ENCODE measurements around the gene AKR1C8.
"Not testable (repeated sequence)": the region's sequence is repeated elsewhere in the genome, so short reads cannot be mapped to it uniquely, and the experiment has no call there.

The AKR1C8 gene

GRCh38 chr10:5184987-5185775, at the start of gene AKR1C8:
Gene AKR1C8, minus strand, starts transcription at chr10:5185150. Its CDS starts 46 bp downstream, at chr10:5185104.
- Mint-ChIP-seq H3K36me3 (no peaks in the 10 kb centered on the region), H3K4me1 (no peaks in the 10 kb centered on the region), H3K4me3 (no peak within 1 kb of the TSS), H3K9me3 (no peaks in the 10 kb centered on the region), H3K27ac (no peak within 1 kb of the TSS), H3K27me3 (no peaks in the 10 kb centered on the region)
- no peak for DNase-seq
- CTCF ChIA-PET = no interaction called here

- Mint-ChIP-seq H3K27me3 (no peaks in the 10 kb centered on the region), H3K4me3 (no peak overlapping the region), H3K9me3 (peaks cover 34% of the 10 kb centered on the region), H3K27ac (no peak overlapping the region), H3K36me3 (peaks cover 23% of the 10 kb centered on the region), H3K4me1 (no peaks in the 10 kb centered on the region)
- no peak for DNase-seq
- CTCF ChIA-PET = no interaction called here
Observed at GRCh38 chr10:5234106-5234860, 49.3 kb upstream of the AKR1C8 start.

GRCh38 chr10:5233324-5233723, 48.4 kb upstream of the AKR1C8 start:
- Mint-ChIP-seq H3K27ac (no peak overlapping the region), H3K36me3 (peaks cover 23% of the 10 kb centered on the region), H3K27me3 (no peaks in the 10 kb centered on the region), H3K4me1 (no peaks in the 10 kb centered on the region), H3K4me3 (no peak overlapping the region), H3K9me3 (peaks cover 28% of the 10 kb centered on the region)
- CTCF ChIA-PET = no interaction called here
- DNase-seq = no peak

GRCh38 chr10:5229019-5229418, 44.1 kb upstream of the AKR1C8 start:
- CTCF ChIA-PET = no interaction called here
- Mint-ChIP-seq H3K27me3 (no peaks in the 10 kb centered on the region), H3K27ac (no peak overlapping the region), H3K9me3 (peaks cover 2% of the 10 kb centered on the region), H3K4me3 (no peak overlapping the region), H3K36me3 (peaks cover 2% of the 10 kb centered on the region), H3K4me1 (no peaks in the 10 kb centered on the region)
- DNase-seq = no peak

- H3K27me3 Mint-ChIP-seq, H3K9me3 Mint-ChIP-seq, CTCF ChIA-PET, H3K4me3 Mint-ChIP-seq, H3K36me3 Mint-ChIP-seq, H3K4me1 Mint-ChIP-seq, H3K27ac Mint-ChIP-seq, DNase-seq: not testable (repeated sequence)
Observed at GRCh38 chr10:5222942-5223341, 38.0 kb upstream of the AKR1C8 start.

- CTCF ChIA-PET = interaction anchor here (1.1 kb wide), 2 partner anchors 10 to 25 kb away, joined by 3 read pairs; no protein-coding TSS in a partner anchor
- Mint-ChIP-seq H3K4me3 (no peak overlapping the region), H3K27ac (no peak overlapping the region), H3K27me3 (no peaks in the 10 kb centered on the region), H3K36me3 (peaks cover 3% of the 10 kb centered on the region), H3K9me3 (peaks cover 6% of the 10 kb centered on the region), H3K4me1 (peaks cover 3% of the 10 kb centered on the region)
- no peak for DNase-seq
Observed at GRCh38 chr10:5219262-5219661, 34.3 kb upstream of the AKR1C8 start.

- DNase-seq = no peak
- H3K4me3 Mint-ChIP-seq = no peak overlapping the region
- peaks cover 2% of the 10 kb centered on the region for H3K9me3 Mint-ChIP-seq
- no peaks in the 10 kb centered on the region for H3K27me3 Mint-ChIP-seq
- no peaks in the 10 kb centered on the region for H3K4me1 Mint-ChIP-seq
- H3K27ac Mint-ChIP-seq = no peak overlapping the region
- CTCF ChIA-PET = no interaction called here
- no peaks in the 10 kb centered on the region for H3K36me3 Mint-ChIP-seq
Observed at GRCh38 chr10:5216801-5217200, 31.9 kb upstream of the AKR1C8 start.

- H3K27me3 Mint-ChIP-seq = no peaks in the 10 kb centered on the region
- peaks cover 7% of the 10 kb centered on the region for H3K4me1 Mint-ChIP-seq
- H3K4me3 Mint-ChIP-seq = no peak overlapping the region
- DNase-seq = no peak
- H3K27ac Mint-ChIP-seq = no peak overlapping the region
- CTCF ChIA-PET = no interaction called here
- H3K36me3 Mint-ChIP-seq = no peaks in the 10 kb centered on the region
- H3K9me3 Mint-ChIP-seq = peaks cover 6% of the 10 kb centered on the region
Observed at GRCh38 chr10:5211696-5212536, 27.0 kb upstream of the AKR1C8 start.

- CTCF ChIA-PET = interaction anchor here (0.6 to 1.4 kb wide), 5 partner anchors 10 to 361 kb away, joined by 3 to 6 read pairs (median 5); no protein-coding TSS in a partner anchor
Observed at GRCh38 chr10:5210261-5210660, 25.3 kb upstream of the AKR1C8 start.

GRCh38 chr10:5209776-5210175, 24.8 kb upstream of the AKR1C8 start:
- peaks cover 14% of the 10 kb centered on the region for H3K4me1 Mint-ChIP-seq
- not testable (repeated sequence) for DNase-seq, H3K27me3 Mint-ChIP-seq, H3K4me3 Mint-ChIP-seq, H3K27ac Mint-ChIP-seq, H3K9me3 Mint-ChIP-seq, H3K36me3 Mint-ChIP-seq
- CTCF ChIA-PET = interaction anchor here (0.6 to 1.4 kb wide), 5 partner anchors 9 to 360 kb away, joined by 3 to 6 read pairs (median 5); no protein-coding TSS in a partner anchor

More at GRCh38 chr10:5210261-5210660, 25.3 kb upstream of the AKR1C8 start:
- not testable (repeated sequence) for H3K36me3 Mint-ChIP-seq, H3K9me3 Mint-ChIP-seq, H3K27ac Mint-ChIP-seq, H3K27me3 Mint-ChIP-seq, H3K4me3 Mint-ChIP-seq
- H3K4me1 Mint-ChIP-seq = peaks cover 14% of the 10 kb centered on the region
- DNase-seq = peak; percentile 22

GRCh38 chr10:5206799-5207198, 21.8 kb upstream of the AKR1C8 start:
- peaks cover 4% of the 10 kb centered on the region for H3K36me3 Mint-ChIP-seq
- DNase-seq = peak; percentile 31
- H3K4me1 Mint-ChIP-seq = peaks cover 14% of the 10 kb centered on the region
- H3K4me3 Mint-ChIP-seq = no peak overlapping the region
- CTCF ChIA-PET = no interaction called here
- H3K9me3 Mint-ChIP-seq = peaks cover 5% of the 10 kb centered on the region
- H3K27ac Mint-ChIP-seq = no peak overlapping the region
- peaks cover 4% of the 10 kb centered on the region for H3K27me3 Mint-ChIP-seq

- no peak for DNase-seq
- H3K4me3 Mint-ChIP-seq = no peak overlapping the region
- CTCF ChIA-PET = no interaction called here
- H3K27ac Mint-ChIP-seq = no peak overlapping the region
- H3K4me1 Mint-ChIP-seq = no peaks in the 10 kb centered on the region
- peaks cover 7% of the 10 kb centered on the region for H3K27me3 Mint-ChIP-seq
- peaks cover 1% of the 10 kb centered on the region for H3K36me3 Mint-ChIP-seq
- peaks cover 6% of the 10 kb centered on the region for H3K9me3 Mint-ChIP-seq
Observed at GRCh38 chr10:5199398-5199797, 14.4 kb upstream of the AKR1C8 start.

- CTCF ChIA-PET = no interaction called here
- no peak overlapping the region for H3K27ac Mint-ChIP-seq
- H3K4me3 Mint-ChIP-seq = no peak overlapping the region
- DNase-seq = no peak
- no peaks in the 10 kb centered on the region for H3K4me1 Mint-ChIP-seq
- peaks cover 6% of the 10 kb centered on the region for H3K27me3 Mint-ChIP-seq
- H3K9me3 Mint-ChIP-seq = peaks cover 6% of the 10 kb centered on the region
- no peaks in the 10 kb centered on the region for H3K36me3 Mint-ChIP-seq
Observed at GRCh38 chr10:5198386-5198785, 13.4 kb upstream of the AKR1C8 start.

- no peak for DNase-seq
- no peaks in the 10 kb centered on the region for H3K4me1 Mint-ChIP-seq
- H3K36me3 Mint-ChIP-seq = no peaks in the 10 kb centered on the region
- peaks cover 6% of the 10 kb centered on the region for H3K9me3 Mint-ChIP-seq
- CTCF ChIA-PET = no interaction called here
- H3K4me3 Mint-ChIP-seq = no peak within 1 kb of the TSS
- no peak within 1 kb of the TSS for H3K27ac Mint-ChIP-seq
- H3K27me3 Mint-ChIP-seq = peaks cover 3% of the 10 kb centered on the region
Observed at GRCh38 chr10:5196702-5197113, 11.8 kb upstream of the AKR1C8 start, which contains the start of gene AKR1C4. Gene AKR1C4, plus strand, starts transcription at chr10:5196837. Its CDS starts 31 bp downstream, at chr10:5196868.

Data from activated naive CD4-positive, alpha-beta T cell treated with anti-CD3 and anti-CD28 coated beads, Interleukin-2, amount 10 ng/mL, durations not matched to agents 7 days and 5 days (primary cell).